HEK293 (cell line): ENCODE results near the gene TNFSF11.
A peak's percentile ranks its signal among the peaks of the same experiment; 100 is the strongest.

ENCODE experiments used
- CTCF ChIA-PET: fragments of 350-600 bp; formaldehyde crosslinking; extraction: SDS; loops from one replicate; lab custom pipeline; 2021; ENCODE audit warnings: antibody characterized with exemption; lab: Yijun Ruan, JAX
- POLR2A ChIA-PET: fragments of 300-600 bp; formaldehyde crosslinking; extraction: SDS; loops from one replicate; lab custom pipeline; 2020; ENCODE audit warnings: antibody characterized with exemption, inconsistent platforms; lab: Yijun Ruan, JAX
- H3K27ac ChIP-seq: fragments of 200-500 bp; sonication (Bioruptor generic); 2 replicates; pipeline ENCODE4 v1.5.1; 2014; ENCODE audit warnings: low read depth, low read length, control low read depth, inconsistent platforms; ENCODE audit errors: extremely low read depth
- H3K36me3 ChIP-seq, 2 experiments: fragments of 200-500 bp in 1 of 2; sonication (Bioruptor generic) in 1 of 2; 1 replicate in 1 of 2; 2 replicates in 1 of 2; pipeline ENCODE4 v1.5.1; 2014 to 2017; ENCODE audit warnings: inconsistent platforms in 2 of 2, low read length in 2 of 2; ENCODE audit not compliant: control insufficient read depth in 2 of 2, insufficient read depth in 1 of 2
- H3K4me1 ChIP-seq: fragments of 200-500 bp; sonication (Bioruptor generic); 2 replicates; pipeline ENCODE4 v1.5.1; 2014; ENCODE audit warnings: mild to moderate bottlenecking, low read length, inconsistent platforms; ENCODE audit not compliant: control insufficient read depth, insufficient read depth
- H3K4me3 ChIP-seq: 2 replicates; pipeline ENCODE4 v1.5.1; 2011; ENCODE audit warnings: low read depth, mild to moderate bottlenecking, control low read depth, low read length, moderate library complexity
- H3K9me3 ChIP-seq: fragments of 200-500 bp; sonication (Bioruptor generic); 2 replicates; pipeline ENCODE4 v1.5.1; 2014; ENCODE audit warnings: low read depth, low read length, inconsistent platforms; ENCODE audit not compliant: control insufficient read depth, insufficient read depth
- BCL6B ChIP-seq: fragments of 450-650 bp; formaldehyde crosslinking; IDR thresholded peaks from 2 replicates; pipeline ENCODE4 v1.5.1; 2017; ENCODE audit warnings: missing biosample characterization, missing genetic modification characterization
- GFI1B ChIP-seq: fragments of 450-650 bp; formaldehyde crosslinking; IDR thresholded peaks from 2 replicates; pipeline ENCODE4 v1.5.1; 2016; ENCODE audit warnings: missing biosample characterization, missing genetic modification characterization
- GLIS2 ChIP-seq: fragments of 450-650 bp; formaldehyde crosslinking; IDR thresholded peaks from 2 replicates; pipeline ENCODE4 v1.5.1; 2016; ENCODE audit warnings: missing biosample characterization, missing genetic modification characterization
- HOXA7 ChIP-seq: sonication (generic); formaldehyde crosslinking; IDR thresholded peaks from 2 replicates; pipeline ENCODE4 v1.8.1; 2022; ENCODE audit warnings: missing genetic modification reagents, borderline replicate concordance
- IKZF3 ChIP-seq: fragments of 450-650 bp; IDR thresholded peaks from 2 replicates; pipeline ENCODE4 v1.5.0; 2018; ENCODE audit warnings: missing biosample characterization, mild to moderate bottlenecking, missing genetic modification characterization, moderate library complexity
- MEIS1 ChIP-seq: sonication (generic); formaldehyde crosslinking; IDR thresholded peaks from 2 replicates; pipeline ENCODE4 v1.8.1; 2022; ENCODE audit warnings: missing genetic modification reagents, mild to moderate bottlenecking, borderline replicate concordance
- PRDM6 ChIP-seq: fragments of 450-650 bp; formaldehyde crosslinking; IDR thresholded peaks from 2 replicates; pipeline ENCODE4 v1.5.1; 2017; ENCODE audit warnings: missing biosample characterization, missing genetic modification characterization
- ZBTB21 ChIP-seq: fragments of 450-650 bp; formaldehyde crosslinking; IDR thresholded peaks from 2 replicates; pipeline ENCODE4 v1.5.1; 2017; ENCODE audit warnings: missing biosample characterization, missing genetic modification characterization
- ZBTB49 ChIP-seq: fragments of 450-650 bp; formaldehyde crosslinking; IDR thresholded peaks from 2 replicates; pipeline ENCODE4 v1.5.1; 2016; ENCODE audit warnings: missing biosample characterization, missing genetic modification characterization, low read depth
- ZBTB6 ChIP-seq: fragments of 450-650 bp; formaldehyde crosslinking; IDR thresholded peaks from 2 replicates; pipeline ENCODE4 v1.5.1; 2017; ENCODE audit warnings: missing biosample characterization, missing genetic modification characterization
- ZIC2 ChIP-seq: fragments of 450-650 bp; formaldehyde crosslinking; IDR thresholded peaks from 2 replicates; pipeline ENCODE4 v1.5.1; 2016; ENCODE audit warnings: missing biosample characterization, missing genetic modification characterization
- ZNF362 ChIP-seq: fragments of 450-650 bp; formaldehyde crosslinking; IDR thresholded peaks from 2 replicates; pipeline ENCODE4 v1.5.1; 2016; ENCODE audit warnings: missing biosample characterization, missing genetic modification characterization
- ZNF513 ChIP-seq: fragments of 450-650 bp; IDR thresholded peaks from 2 replicates; pipeline ENCODE4 v1.5.1; 2018; ENCODE audit warnings: missing biosample characterization, missing genetic modification characterization
- ZNF639 ChIP-seq: fragments of 450-650 bp; formaldehyde crosslinking; IDR thresholded peaks from 2 replicates; pipeline ENCODE4 v1.5.1; 2016; ENCODE audit warnings: missing biosample characterization, missing genetic modification characterization
- ZNF677 ChIP-seq: fragments of 450-650 bp; IDR thresholded peaks from 2 replicates; pipeline ENCODE4 v1.5.0; 2018; ENCODE audit warnings: missing biosample characterization, mild to moderate bottlenecking, missing genetic modification characterization, moderate library complexity
- ZNF704 ChIP-seq: fragments of 450-650 bp; formaldehyde crosslinking; IDR thresholded peaks from 2 replicates; pipeline ENCODE4 v1.5.1; 2016; ENCODE audit warnings: missing biosample characterization, missing genetic modification characterization
- ZNF768 ChIP-seq: fragments of 450-650 bp; formaldehyde crosslinking; IDR thresholded peaks from 2 replicates; pipeline ENCODE4 v1.5.1; 2018; ENCODE audit warnings: missing biosample characterization, mild to moderate bottlenecking, missing genetic modification characterization

TNFSF11 gene

GRCh38 chr13:42654212-42654611, 80.3 kb downstream of the TNFSF11 start (continued):
- no peak for TF ChIP-seq ZBTB21 (tag by site-specific recombination)

GRCh38 chr13:42654722-42655121, 80.8 kb downstream of the TNFSF11 start:
- Histone ChIP-seq H3K9me3 (no peaks in the 10 kb centered on the region), H3K4me3 (no peak overlapping the region)
- CTCF ChIA-PET: no interaction called here
- no peak for TF ChIP-seq ZNF362 (tag by site-specific recombination)
- no peak for TF ChIP-seq ZNF513
- TF ChIP-seq ZNF704 (tag by site-specific recombination): no peak
- no peak for TF ChIP-seq ZIC2 (tag by site-specific recombination)
- TF ChIP-seq ZBTB49 (tag by site-specific recombination): no peak
- no peak for TF ChIP-seq MEIS1 (CRISPR knock-in tag)
- TF ChIP-seq PRDM6 (tag by site-specific recombination): peak; percentile 65
- TF ChIP-seq ZNF639 (tag by site-specific recombination): no peak
- TF ChIP-seq BCL6B: peak; percentile 69
- TF ChIP-seq GLIS2 (tag by site-specific recombination): no peak
- TF ChIP-seq ZNF768 (tag by site-specific recombination): no peak
- TF ChIP-seq HOXA7 (CRISPR knock-in tag): no peak
- TF ChIP-seq ZBTB6 (tag by site-specific recombination): no peak
- TF ChIP-seq ZNF677 (tag by site-specific recombination): no peak
- no peak for TF ChIP-seq GFI1B
- TF ChIP-seq IKZF3 (tag by site-specific recombination): 0 out of 2 replicates have a peak, but pooled peaks have one; percentile 16
- TF ChIP-seq, all 188 proteins: peak for 3
- H3K36me3 ChIP-seq: no peaks in the 10 kb centered on the region
- no peaks in the 10 kb centered on the region; the same call in 1 of the 2 replicates for H3K4me1 ChIP-seq
- no peak overlapping the region for H3K27ac ChIP-seq
- POLR2A ChIA-PET: no interaction called here
